Stimulated activated CD8-positive, alpha-beta memory T cell treated with anti-CD3 and anti-CD28 coated beads, Interleukin-4, amount 100 ng/mL, for 24 hours (primary cell): Measurements from ENCODE around the gene RAI1.
A peak's percentile ranks its signal among the peaks of the same experiment; 100 is the strongest.

ENCODE experiments used
- DNase-seq: peaks from one replicate; pipeline ENCODE4 v3.0.0-alpha.2; 2020; ENCODE audit warnings: low read depth

RAI1 gene

GRCh38 chr17:17787568-17787967 is 106.3 kb downstream of the RAI1 start:
- no peak for DNase-seq

- no peak for DNase-seq
Measured at GRCh38 chr17:17788967-17789366, 107.7 kb downstream of the RAI1 start.

GRCh38 chr17:17789410-17789809 is 108.2 kb downstream of the RAI1 start:
- DNase-seq = no peak

- no peak for DNase-seq
Measured at GRCh38 chr17:17789828-17790636, 108.8 kb downstream of the RAI1 start.

GRCh38 chr17:17790637-17791464 is 109.6 kb downstream of the RAI1 start:
- DNase-seq = no peak

GRCh38 chr17:17792037-17792550 is 110.8 kb downstream of the RAI1 start:
- no peak for DNase-seq

GRCh38 chr17:17792551-17793377 is 111.5 kb downstream of the RAI1 start:
- DNase-seq = peak; percentile 21

- no peak for DNase-seq
Measured at GRCh38 chr17:17793378-17794214, 112.3 kb downstream of the RAI1 start.

GRCh38 chr17:17794382-17794781 is 113.1 kb downstream of the RAI1 start:
- DNase-seq = no peak

GRCh38 chr17:17795296-17795695 is 114.0 kb downstream of the RAI1 start:
- no peak for DNase-seq

- no peak for DNase-seq
Measured at GRCh38 chr17:17795946-17796786, 114.9 kb downstream of the RAI1 start.

GRCh38 chr17:17796787-17797061 is 115.5 kb downstream of the RAI1 start:
- DNase-seq = no peak

GRCh38 chr17:17797119-17797809 is 116.0 kb downstream of the RAI1 start:
- DNase-seq = no peak

- DNase-seq = no peak
Measured at GRCh38 chr17:17798010-17798556, 116.8 kb downstream of the RAI1 start.

- DNase-seq = no peak
Measured at GRCh38 chr17:17798573-17799255, 117.5 kb downstream of the RAI1 start.

- DNase-seq = no peak
Measured at GRCh38 chr17:17800504-17801021, 119.3 kb downstream of the RAI1 start.

GRCh38 chr17:17801800-17802481 is 120.7 kb downstream of the RAI1 start:
- no peak for DNase-seq

GRCh38 chr17:17804007-17804406 is 122.7 kb downstream of the RAI1 start:
- DNase-seq = no peak
